GM18502 (cell line): ENCODE results near the gene BBX.
"Not testable (repeated sequence)": the region's sequence is repeated elsewhere in the genome, so short reads cannot be mapped to it uniquely, and the experiment has no call there.

Experiments used
- ATAC-seq: cut with Tn5 transposase; IDR thresholded peaks from one replicate; pipeline ENCODE4 v1.9.1; 2021; ENCODE audit warnings: mild to moderate bottlenecking; ENCODE audit not compliant: unreplicated experiment, poor library complexity

The BBX gene

GRCh38 chr3:107540857-107541256, 18.1 kb downstream of the BBX start:
- no peak for ATAC-seq

DNA sequence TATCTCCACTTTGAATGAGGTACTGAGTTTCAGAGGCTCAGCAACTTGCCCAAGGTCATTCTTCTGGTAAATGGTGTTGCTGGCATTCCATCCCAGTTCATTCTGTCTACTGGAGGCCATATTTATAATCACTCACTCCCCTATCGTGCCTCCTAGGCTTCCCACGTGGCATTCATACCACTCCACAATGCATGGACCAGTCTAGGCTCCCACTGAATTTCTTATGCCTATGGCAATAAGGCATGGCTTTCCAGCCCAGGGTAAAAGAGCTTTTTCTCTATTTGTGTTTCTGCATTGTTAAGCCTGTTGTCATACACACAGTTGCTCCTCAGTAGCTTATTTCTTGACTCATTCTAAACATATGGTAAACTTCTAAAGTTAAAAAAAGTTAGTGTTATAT, 19.9 kb downstream of the BBX start:
- no peak for ATAC-seq

DNA sequence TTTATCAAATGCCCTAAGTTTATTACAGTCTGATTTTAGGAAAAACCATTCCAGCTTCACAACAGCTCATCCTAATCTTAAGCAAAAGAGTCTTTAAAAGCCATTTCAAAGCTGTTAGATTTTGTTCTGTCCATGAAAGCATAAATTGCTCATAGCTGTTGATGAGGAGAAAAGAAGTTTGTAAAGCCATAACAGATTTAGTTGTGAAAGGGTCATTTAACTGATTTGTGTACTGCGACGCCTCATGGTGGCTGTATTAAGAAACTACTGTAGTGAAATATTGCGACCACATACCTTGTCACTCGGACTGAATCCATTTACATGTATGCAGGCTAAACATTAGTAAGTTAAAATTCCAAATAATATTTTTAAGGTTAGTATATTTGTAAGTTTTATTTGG, 20.9 kb downstream of the BBX start:
- ATAC-seq: no peak

GRCh38 chr3:107545680-107546120, 22.9 kb downstream of the BBX start:
- ATAC-seq: no peak

- ATAC-seq: no peak
Observed at GRCh38 chr3:107548601-107549000, 25.8 kb downstream of the BBX start.

- ATAC-seq: no peak
Observed at GRCh38 chr3:107555359-107555758, 32.6 kb downstream of the BBX start.

- no peak for ATAC-seq
Observed at GRCh38 chr3:107557743-107558142, 35.0 kb downstream of the BBX start.

DNA sequence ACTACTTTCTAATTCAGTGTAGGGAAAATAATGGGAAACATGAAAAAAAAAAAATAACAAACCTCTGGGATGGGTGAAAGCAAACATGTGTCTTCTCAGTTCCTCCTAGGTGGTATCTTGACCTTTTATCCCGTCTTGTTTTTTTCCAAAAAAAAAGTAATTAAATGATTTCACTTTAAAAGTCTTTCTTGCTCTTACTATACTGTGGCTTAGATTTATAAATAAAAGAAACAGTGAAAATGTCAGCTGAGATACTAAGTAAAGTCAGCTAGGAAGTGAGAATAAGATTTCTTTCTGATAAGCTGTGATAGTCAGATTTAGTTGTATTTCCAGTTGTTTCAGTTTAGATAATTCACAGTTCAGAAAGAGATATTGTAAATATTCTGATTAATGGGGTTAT, 37.4 kb downstream of the BBX start:
- no peak for ATAC-seq

DNA sequence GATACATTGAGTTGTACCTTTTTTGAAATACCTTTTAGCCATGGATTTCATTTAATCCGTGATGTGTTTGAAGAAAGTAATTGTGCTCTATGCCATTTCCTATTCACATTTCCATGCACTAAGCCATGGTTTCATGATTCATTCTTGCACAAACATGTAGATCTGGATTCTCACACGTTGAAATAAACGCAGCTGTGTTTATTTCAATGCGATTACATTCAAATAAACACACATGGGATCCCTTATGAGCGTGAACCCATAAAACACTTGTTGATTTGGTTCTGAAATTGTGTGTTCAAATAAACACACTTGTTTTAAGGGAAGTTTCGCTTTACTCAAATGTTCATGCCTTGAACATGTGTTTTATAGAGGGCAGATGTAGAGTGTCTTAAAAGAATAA, 39.2 kb downstream of the BBX start:
- ATAC-seq: no peak

GRCh38 chr3:107562969-107563529, 40.3 kb downstream of the BBX start:
- no peak for ATAC-seq

DNA sequence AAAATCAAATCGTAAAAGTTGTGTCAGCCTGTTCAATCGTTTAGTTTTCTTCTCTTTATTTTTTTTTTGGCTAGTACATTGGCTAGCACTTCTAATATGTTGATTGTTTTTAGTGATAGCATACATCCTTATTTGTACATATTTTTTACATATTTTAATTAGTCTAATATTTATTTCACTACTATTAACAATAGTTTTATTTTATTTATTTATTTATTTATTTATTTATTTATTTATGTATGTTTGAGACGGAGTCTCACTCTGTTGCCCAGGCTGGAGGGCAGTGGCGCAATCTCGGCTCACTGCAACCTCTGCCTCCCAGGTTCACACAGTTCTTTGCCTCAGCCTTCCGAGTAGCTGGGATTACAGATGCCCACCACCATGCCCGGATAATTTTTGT, 42.5 kb downstream of the BBX start:
- ATAC-seq: not testable (repeated sequence)

DNA sequence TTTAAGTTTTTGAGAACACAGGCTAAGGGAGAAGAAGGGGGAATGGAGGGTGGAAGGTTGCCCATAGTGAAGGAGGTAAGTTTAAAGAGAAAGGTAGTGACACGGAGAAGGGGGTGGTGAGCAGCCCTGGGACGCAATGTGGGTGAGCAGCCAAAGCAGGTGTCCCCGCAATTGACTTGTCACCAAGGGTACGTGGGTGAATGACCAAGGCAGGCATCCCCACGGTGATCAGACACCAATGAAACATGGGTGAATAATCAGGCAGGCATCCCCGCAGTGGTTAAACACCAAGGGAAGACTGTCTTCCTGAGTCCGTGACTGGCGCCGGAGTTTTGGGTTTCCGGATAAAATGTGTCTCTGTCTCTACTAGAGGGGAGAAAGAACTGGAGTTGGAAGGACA, 48.3 kb downstream of the BBX start:
- ATAC-seq: not testable (repeated sequence)

- ATAC-seq: not testable (repeated sequence)
Observed at GRCh38 chr3:107571492-107571891, 48.7 kb downstream of the BBX start.

- ATAC-seq: peak; percentile 68
Observed at GRCh38 chr3:107574650-107575049, 51.9 kb downstream of the BBX start.

GRCh38 chr3:107578091-107578490, 55.3 kb downstream of the BBX start:
- ATAC-seq: no peak

DNA sequence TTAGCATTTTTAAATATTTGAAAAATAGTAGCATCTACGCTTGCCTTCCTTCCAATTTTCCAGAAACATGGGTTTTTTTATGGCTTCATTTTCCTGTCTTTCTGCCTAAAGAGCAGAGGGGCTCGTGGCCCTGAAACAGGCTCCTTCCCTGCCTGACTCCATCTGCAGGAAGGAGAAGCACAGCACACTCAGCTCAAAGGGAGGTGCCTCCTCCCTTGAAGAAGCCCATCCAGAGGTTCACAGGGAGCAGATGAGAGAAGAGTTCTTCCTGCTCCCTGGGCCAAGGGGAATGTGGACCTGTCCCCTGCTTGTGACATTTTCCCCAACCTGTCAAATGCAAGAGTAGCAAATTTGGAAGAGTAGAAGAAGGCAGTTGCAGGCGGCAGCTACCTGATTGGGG, 55.8 kb downstream of the BBX start:
- ATAC-seq: no peak

DNA sequence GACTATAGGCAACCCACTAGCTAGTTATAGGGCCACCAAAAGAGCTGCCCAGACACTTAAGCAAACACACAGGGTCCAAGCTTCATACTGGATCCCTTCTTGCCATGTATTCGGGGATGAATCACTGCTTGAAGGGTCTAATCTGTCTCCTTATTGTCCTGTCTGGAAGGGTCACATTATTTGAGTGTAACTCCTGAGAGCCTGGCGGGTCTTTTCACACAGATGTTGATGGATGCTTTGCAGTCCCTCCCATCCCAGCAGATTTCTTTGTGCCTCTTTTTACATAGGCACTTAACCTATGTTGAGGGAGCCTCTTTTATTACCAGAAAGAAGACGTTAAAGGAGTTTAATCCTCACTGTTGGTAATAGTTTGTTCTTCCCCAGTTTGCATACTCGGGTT, 56.6 kb downstream of the BBX start:
- no peak for ATAC-seq

GRCh38 chr3:107581230-107581629, 58.5 kb downstream of the BBX start:
- no peak for ATAC-seq

GRCh38 chr3:107588217-107588616, 65.5 kb downstream of the BBX start:
- ATAC-seq: no peak

DNA sequence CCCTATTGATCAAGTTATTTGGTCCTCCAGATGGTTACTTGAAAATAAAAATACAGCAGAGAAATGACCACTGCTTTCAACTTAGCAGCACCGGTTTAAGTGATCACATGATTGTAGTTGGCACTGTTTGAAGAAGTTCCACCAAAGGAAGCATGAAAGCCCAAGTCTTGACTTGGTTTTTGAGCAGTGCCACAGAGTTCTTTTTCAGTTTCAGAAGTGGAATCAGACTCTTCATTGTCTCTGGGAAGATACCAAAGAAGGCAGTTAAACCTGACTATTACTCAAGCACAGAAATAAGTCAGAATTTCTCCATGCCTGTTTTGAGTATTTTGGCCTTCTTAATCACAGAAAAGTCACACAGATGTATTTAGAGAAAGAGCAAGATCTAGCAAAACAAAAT, 66.7 kb downstream of the BBX start:
- peak; percentile 90 for ATAC-seq

DNA sequence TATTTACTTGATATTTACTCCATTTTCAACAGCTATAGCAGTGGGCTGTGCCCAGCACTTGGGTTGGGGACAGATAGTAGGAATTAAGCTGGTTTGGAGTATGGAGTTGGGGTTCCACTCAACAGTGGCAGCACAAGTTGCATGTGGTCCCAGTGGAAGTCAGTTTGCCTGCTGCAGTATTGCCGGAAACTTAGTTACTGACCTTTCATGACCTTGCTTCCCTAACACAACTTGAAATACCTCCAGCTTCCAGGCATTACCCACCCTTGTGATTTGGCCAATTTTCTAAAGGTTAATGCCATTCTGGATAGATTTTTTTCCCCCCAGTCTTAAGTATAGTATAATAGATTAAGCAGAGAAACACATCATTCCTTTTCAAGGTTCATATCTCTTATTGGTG, 68.0 kb downstream of the BBX start:
- ATAC-seq: no peak

GRCh38 chr3:107592073-107592472, 69.3 kb downstream of the BBX start:
- ATAC-seq: no peak

- ATAC-seq: no peak
Observed at GRCh38 chr3:107594870-107595269, 72.1 kb downstream of the BBX start.
